Mesendoderm (in vitro differentiated cells): ENCODE data around the gene TRMT112.
"Not testable (repeated sequence)": the region's sequence is repeated elsewhere in the genome, so short reads cannot be mapped to it uniquely, and the experiment has no call there.

Source experiments
- DNase-seq: peaks from one replicate; pipeline ENCODE4 v3.0.0; 2013
- H2AK5ac ChIP-seq: 2 replicates; pipeline ENCODE4 v1.6.1; 2013; ENCODE audit warnings: low read length, inconsistent platforms
- H2BK120ac ChIP-seq: 2 replicates; pipeline ENCODE4 v1.6.1; 2013; ENCODE audit warnings: low read depth, mild to moderate bottlenecking, low read length, moderate library complexity, mixed read lengths
- H2BK15ac ChIP-seq: replicated peaks from 2 replicates; pipeline ENCODE4 v1.6.1; 2013; ENCODE audit warnings: low read depth, mild to moderate bottlenecking, moderate library complexity
- H2BK5ac ChIP-seq: 2 replicates; pipeline ENCODE4 v1.6.1; 2013; ENCODE audit warnings: low read length, inconsistent platforms
- H3K18ac ChIP-seq: 2 replicates; pipeline ENCODE4 v1.6.1; 2013; ENCODE audit warnings: mild to moderate bottlenecking, low read length, mixed read lengths
- H3K23ac ChIP-seq: one replicate; pipeline ENCODE4 v1.6.1; 2013; ENCODE audit warnings: low read length
- H3K27ac ChIP-seq: 2 replicates; pipeline ENCODE4 v1.5.1; 2013; ENCODE audit warnings: low read depth, mild to moderate bottlenecking, inconsistent platforms, low read length, moderate library complexity
- H3K27me3 ChIP-seq: 2 replicates; pipeline ENCODE4 v1.6.1; 2013; ENCODE audit warnings: low read length, control low read depth, mild to moderate bottlenecking, inconsistent platforms; ENCODE audit not compliant: insufficient read depth, poor library complexity
- H3K36me3 ChIP-seq: 2 replicates; pipeline ENCODE4 v1.6.1; 2013; ENCODE audit warnings: low read length, inconsistent platforms; ENCODE audit not compliant: control insufficient read depth, insufficient read depth
- H3K4ac ChIP-seq: one replicate; pipeline ENCODE4 v1.6.1; 2013; ENCODE audit warnings: low read depth, mild to moderate bottlenecking, low read length, moderate library complexity
- H3K4me1 ChIP-seq: 2 replicates; pipeline ENCODE4 v1.6.1; 2013; ENCODE audit warnings: low read depth, low read length, inconsistent platforms; ENCODE audit not compliant: control insufficient read depth
- H3K4me2 ChIP-seq: 2 replicates; pipeline ENCODE4 v1.6.1; 2013; ENCODE audit warnings: low read length
- H3K4me3 ChIP-seq: 2 replicates; pipeline ENCODE4 v1.5.1; 2013; ENCODE audit warnings: mild to moderate bottlenecking, low read length
- H3K56ac ChIP-seq: one replicate; pipeline ENCODE4 v1.6.1; 2013; ENCODE audit warnings: low read length
- H3K79me1 ChIP-seq: 2 replicates; pipeline ENCODE4 v1.6.1; 2013; ENCODE audit warnings: low read length, inconsistent platforms
- H3K79me2 ChIP-seq: 2 replicates; pipeline ENCODE4 v1.6.1; 2013; ENCODE audit warnings: mild to moderate bottlenecking, low read length; ENCODE audit not compliant: control insufficient read depth, insufficient read depth
- H3K9ac ChIP-seq: 2 replicates; pipeline ENCODE4 v1.6.1; 2013; ENCODE audit warnings: low read length, inconsistent platforms
- H4K5ac ChIP-seq: one replicate; pipeline ENCODE4 v1.6.1; 2013; ENCODE audit warnings: low read length
- H4K8ac ChIP-seq: one replicate; pipeline ENCODE4 v1.6.1; 2013; ENCODE audit warnings: low read depth, mild to moderate bottlenecking, control low read depth, low read length, moderate library complexity
- WGBS: extraction: QIAGEN DNeasy Blood & Tissue Kit; methylation state at CpG from one replicate; pipeline ENCODE4 v1.1.7; 2013; ENCODE audit warnings: low lambda C conversion rate, missing lambda C conversion rate; ENCODE audit not compliant: insufficient coverage; ENCODE audit errors: extremely low coverage; 5-methylcytosine and 5-hydroxymethylcytosine counted together

The TRMT112 gene

DNA sequence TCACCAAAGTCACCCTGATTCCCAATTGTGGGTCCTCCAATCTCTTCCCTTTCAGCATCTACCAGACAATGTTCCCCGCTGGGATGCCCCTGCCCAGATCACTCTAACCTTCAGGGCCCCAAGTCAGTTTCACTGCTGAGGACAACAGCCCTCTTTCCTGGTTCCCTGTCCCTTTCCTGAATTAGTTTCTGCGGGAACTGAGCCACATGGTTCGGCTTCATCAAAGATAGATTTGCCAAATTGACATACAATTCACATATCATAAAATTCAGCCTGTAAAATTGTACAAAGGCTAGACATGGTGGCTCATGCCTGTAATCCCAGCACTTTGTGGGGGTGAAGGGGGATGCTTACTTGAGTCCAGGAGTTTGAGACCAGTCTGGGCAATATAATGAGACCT lies 10.6 kb upstream of the TRMT112 start:
- H3K56ac ChIP-seq, result no peak overlapping the region
- H2BK15ac ChIP-seq, result no peak overlapping the region
- H2AK5ac ChIP-seq, result no peak overlapping the region
- H3K4me1 ChIP-seq, result peaks cover 2% of the 10 kb centered on the region
- H3K23ac ChIP-seq, result no peak overlapping the region
- no peaks in the 10 kb centered on the region for H3K36me3 ChIP-seq
- H3K79me1 ChIP-seq, result no peaks in the 10 kb centered on the region
- H4K5ac ChIP-seq, result no peak overlapping the region
- no peak overlapping the region for H2BK5ac ChIP-seq
- H3K27ac ChIP-seq, result no peak overlapping the region
- no peaks in the 10 kb centered on the region for H3K27me3 ChIP-seq
- WGBS, result no CpG with 5 or more reads among the region's 3 CpGs
- DNase-seq, result no peak
- no peak overlapping the region for H3K9ac ChIP-seq
- no peak overlapping the region for H3K4ac ChIP-seq
- H2BK120ac ChIP-seq, result no peak overlapping the region
- H3K4me3 ChIP-seq, result no peak overlapping the region
- no peaks in the 10 kb centered on the region for H3K79me2 ChIP-seq
- H4K8ac ChIP-seq, result no peak overlapping the region
- H3K18ac ChIP-seq, result no peak overlapping the region
- no peak overlapping the region for H3K4me2 ChIP-seq

DNA sequence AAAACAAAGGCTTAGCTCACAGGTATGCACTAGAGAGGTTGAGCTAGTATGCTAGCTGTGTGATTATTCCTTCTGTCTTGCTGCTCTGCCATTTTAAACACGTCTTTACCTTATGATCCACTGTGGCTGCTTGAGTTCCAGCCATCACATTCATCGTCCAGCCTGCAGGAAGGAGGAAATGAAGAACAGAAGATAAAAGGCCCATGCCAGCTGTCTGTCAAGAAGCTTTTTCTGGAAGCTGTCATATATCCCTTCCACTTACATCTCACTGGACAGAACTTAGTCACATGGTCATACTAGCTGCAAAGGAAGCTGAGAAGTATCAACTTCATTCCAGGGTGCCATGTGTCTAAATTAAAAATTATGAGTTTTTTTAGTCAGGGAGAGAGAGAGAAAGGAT lies 10.0 kb upstream of the TRMT112 start:
- H2BK5ac ChIP-seq, result no peak overlapping the region
- WGBS, result no CpG with 5 or more reads among the region's 2 CpGs
- H3K4me2 ChIP-seq, result no peak overlapping the region
- H3K79me1 ChIP-seq, result no peaks in the 10 kb centered on the region
- H3K36me3 ChIP-seq, result no peaks in the 10 kb centered on the region
- no peak overlapping the region for H3K4me3 ChIP-seq
- no peak overlapping the region for H3K9ac ChIP-seq
- H3K27me3 ChIP-seq, result no peaks in the 10 kb centered on the region
- no peak overlapping the region for H3K18ac ChIP-seq
- no peak overlapping the region for H3K23ac ChIP-seq
- H2BK120ac ChIP-seq, result no peak overlapping the region
- H4K5ac ChIP-seq, result no peak overlapping the region
- no peak overlapping the region for H2AK5ac ChIP-seq
- no peak overlapping the region for H2BK15ac ChIP-seq
- H4K8ac ChIP-seq, result no peak overlapping the region
- no peak for DNase-seq
- no peak overlapping the region for H3K4ac ChIP-seq
- no peak overlapping the region for H3K27ac ChIP-seq
- peaks cover 2% of the 10 kb centered on the region for H3K4me1 ChIP-seq
- no peaks in the 10 kb centered on the region for H3K79me2 ChIP-seq
- H3K56ac ChIP-seq, result no peak overlapping the region

DNA sequence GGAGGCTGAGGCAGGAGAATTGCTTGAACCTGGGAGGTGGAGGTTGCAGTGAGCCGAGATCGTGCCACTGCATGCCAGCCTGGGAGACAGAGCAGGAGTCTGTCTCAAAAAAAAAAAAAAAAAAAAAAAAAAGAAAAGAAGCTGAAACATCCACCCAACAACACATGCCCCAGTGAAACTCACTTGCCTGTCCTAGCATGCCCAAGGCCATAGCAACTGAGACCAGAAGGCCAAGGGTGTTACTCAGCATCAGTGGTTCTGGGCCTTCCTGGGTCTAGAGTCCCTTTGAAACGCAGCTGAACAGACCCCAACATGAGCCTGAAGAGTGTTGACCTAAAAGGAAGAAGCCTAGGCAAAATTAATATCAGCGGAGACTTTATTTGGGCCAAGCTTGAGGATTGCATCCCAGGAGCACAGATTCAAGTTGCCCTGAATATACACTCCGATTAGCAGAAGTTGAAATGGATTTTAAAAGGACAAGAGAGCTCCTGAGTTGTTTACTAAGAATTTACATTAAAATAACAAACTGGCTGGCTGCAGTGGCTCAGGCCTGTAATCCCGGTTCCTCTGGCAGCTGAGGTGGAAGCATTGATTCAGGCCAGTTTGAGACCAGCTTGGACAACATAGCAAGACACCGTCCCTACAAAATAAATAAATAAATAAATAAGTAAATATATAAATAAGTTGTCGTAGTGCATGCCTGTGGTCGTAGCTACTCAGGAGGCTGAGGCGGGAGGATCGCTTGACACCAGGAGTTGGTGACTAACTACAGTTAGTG lies 7.5 kb upstream of the TRMT112 start:
- Histone ChIP-seq H3K79me2 (no peaks in the 10 kb centered on the region), H3K18ac (no peak overlapping the region), H3K23ac (no peak overlapping the region)

DNA sequence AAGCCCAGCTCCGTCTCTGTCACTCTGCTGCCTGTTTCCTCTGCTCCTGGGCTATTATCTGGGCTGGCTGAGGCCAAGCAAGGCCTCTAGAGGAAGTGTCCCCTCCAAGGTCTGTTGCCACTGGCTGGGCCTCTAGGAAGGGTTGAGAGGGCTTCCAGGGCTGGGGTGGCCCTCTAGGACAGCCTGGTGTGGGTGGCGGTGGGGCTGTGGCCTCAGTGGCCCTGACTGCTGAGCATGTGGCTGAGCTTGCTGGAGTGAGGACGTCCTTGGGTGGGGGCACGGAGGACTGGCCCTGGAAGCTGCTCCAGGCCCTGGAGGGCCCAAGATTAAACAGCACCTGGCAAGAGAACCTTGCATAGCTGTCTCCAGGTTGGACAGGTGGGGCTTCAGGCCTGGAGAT lies 6.6 kb upstream of the TRMT112 start:
- not testable (repeated sequence) for H4K5ac ChIP-seq, H3K18ac ChIP-seq, H3K4me3 ChIP-seq, H3K79me1 ChIP-seq, H2AK5ac ChIP-seq, H2BK120ac ChIP-seq, H3K56ac ChIP-seq, H2BK5ac ChIP-seq, H3K36me3 ChIP-seq, H3K27ac ChIP-seq, H3K79me2 ChIP-seq, DNase-seq, H3K27me3 ChIP-seq, H3K4ac ChIP-seq, H4K8ac ChIP-seq, H3K9ac ChIP-seq, H3K23ac ChIP-seq, H2BK15ac ChIP-seq, H3K4me2 ChIP-seq, H3K4me1 ChIP-seq
- whole genome bisulfite sequencing, result no CpG with 5 or more reads among the region's 4 CpGs

More for the DNA sequence above, 7.5 kb upstream of the TRMT112 start:
- Histone ChIP-seq H3K4me3 (no peak overlapping the region), H4K8ac (no peak overlapping the region), H3K56ac (no peak overlapping the region), H2BK5ac (no peak overlapping the region), H3K9ac (no peak overlapping the region), H4K5ac (no peak overlapping the region), H2BK120ac (no peak overlapping the region), H3K36me3 (no peaks in the 10 kb centered on the region), H2BK15ac (no peak overlapping the region), H3K4ac (no peak overlapping the region), H3K4me2 (no peak overlapping the region), H3K79me1 (peaks cover 2% of the 10 kb centered on the region), H3K27ac (no peak overlapping the region), H3K4me1 (no peaks in the 10 kb centered on the region), H3K27me3 (no peaks in the 10 kb centered on the region), H2AK5ac (no peak overlapping the region)
- no peak for DNase-seq
- WGBS, result no CpG with 5 or more reads among the region's 11 CpGs

DNA sequence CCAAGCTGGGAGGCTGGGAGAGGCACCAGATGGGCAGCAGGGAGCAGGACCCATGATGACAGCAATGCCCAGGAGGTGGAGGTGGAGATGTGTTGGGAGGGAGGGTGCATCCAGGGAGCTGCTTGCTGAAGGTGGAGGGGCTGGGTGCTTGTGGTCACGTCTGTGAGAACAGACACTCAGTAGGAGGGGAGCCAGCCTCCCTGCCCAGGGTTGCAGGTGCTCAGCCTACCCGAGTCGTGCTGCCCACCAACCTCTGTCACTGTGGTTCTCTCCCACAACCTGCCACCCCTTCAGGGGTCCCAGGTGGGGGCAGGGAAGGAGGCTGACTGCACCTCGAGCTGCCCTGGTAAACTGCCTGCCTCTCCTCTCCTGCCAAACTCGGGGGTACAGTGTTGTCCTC lies 6.0 kb upstream of the TRMT112 start:
- Histone ChIP-seq H2BK15ac (no peak overlapping the region), H2BK5ac (no peak overlapping the region), H2BK120ac (no peak overlapping the region), H3K23ac (no peak overlapping the region), H3K18ac (no peak overlapping the region), H3K4ac (no peak overlapping the region), H3K56ac (no peak overlapping the region), H3K36me3 (no peaks in the 10 kb centered on the region), H3K27ac (no peak overlapping the region), H3K4me1 (peaks cover 3% of the 10 kb centered on the region), H3K79me2 (no peaks in the 10 kb centered on the region), H4K8ac (no peak overlapping the region), H3K79me1 (peaks cover 7% of the 10 kb centered on the region), H2AK5ac (no peak overlapping the region), H4K5ac (no peak overlapping the region), H3K4me3 (no peak overlapping the region), H3K9ac (no peak overlapping the region), H3K4me2 (no peak overlapping the region), H3K27me3 (no peaks in the 10 kb centered on the region)
- DNase-seq, result no peak
- WGBS, result no CpG with 5 or more reads among the region's 5 CpGs

DNA sequence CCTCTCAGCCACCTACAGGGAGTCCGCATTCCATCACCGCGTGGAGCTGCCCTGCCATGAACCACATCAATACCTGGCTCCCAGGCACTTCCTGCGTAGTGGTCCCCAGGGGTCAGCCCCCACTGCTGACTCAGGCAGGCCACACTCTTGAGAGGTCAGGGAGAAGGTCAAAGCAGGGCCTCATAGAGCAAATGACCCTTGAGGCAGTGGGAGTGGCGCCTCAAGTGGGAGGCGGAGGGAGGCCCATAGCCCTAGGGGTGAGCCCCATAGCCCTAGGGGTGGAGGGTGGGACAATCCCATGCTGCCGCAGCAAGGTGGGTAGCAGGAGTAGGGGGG lies 5.5 kb upstream of the TRMT112 start:
- Histone ChIP-seq H3K56ac (no peak overlapping the region), H3K4me1 (peaks cover 3% of the 10 kb centered on the region), H3K79me2 (no peaks in the 10 kb centered on the region), H4K5ac (no peak overlapping the region), H3K4me3 (no peak overlapping the region), H3K4me2 (no peak overlapping the region), H2AK5ac (no peak overlapping the region), H3K36me3 (no peaks in the 10 kb centered on the region), H2BK15ac (no peak overlapping the region), H4K8ac (no peak overlapping the region), H3K23ac (no peak overlapping the region), H3K9ac (no peak overlapping the region), H3K27me3 (no peaks in the 10 kb centered on the region), H2BK5ac (no peak overlapping the region), H3K27ac (no peak overlapping the region), H2BK120ac (no peak overlapping the region), H3K18ac (no peak overlapping the region), H3K79me1 (peaks cover 7% of the 10 kb centered on the region), H3K4ac (no peak overlapping the region)
- WGBS, result no CpG with 5 or more reads among the region's 7 CpGs
- no peak for DNase-seq
